ENCODE results near the gene DNAJB13.
A peak's percentile ranks its signal among the peaks of the same experiment; 100 is the strongest.

Gene DNAJB13

DNA sequence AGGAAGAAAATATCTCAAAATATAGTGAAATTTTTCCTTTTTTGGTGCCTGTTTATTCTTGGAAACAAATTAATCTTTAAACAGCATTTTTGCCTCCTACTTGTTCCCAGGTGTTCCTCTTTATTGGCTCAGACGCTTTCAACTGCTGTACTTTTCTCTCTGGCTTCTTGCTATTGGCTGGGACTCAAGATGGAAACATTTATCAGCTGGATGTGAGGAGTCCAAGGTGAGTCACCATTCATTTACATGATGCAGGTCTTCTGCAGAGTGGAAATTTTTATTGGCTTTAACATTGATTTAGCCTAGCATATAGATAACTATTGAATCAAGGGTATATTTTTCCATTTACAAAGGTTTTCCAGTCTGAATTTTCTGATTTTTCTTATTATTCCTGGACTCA is 34.4 kb upstream of the DNAJB13 start (continued):
- no peak for TF ChIP-seq ZNF426 (tag by site-specific recombination; IDR thresholded peaks at IDR 0.05)
- no peak for TF ChIP-seq ZNF350 (tag by site-specific recombination; IDR thresholded peaks at IDR 0.05)

- Histone ChIP-seq H3K36me3 (ENCODE audit: control insufficient read depth in 2 of 2, insufficient read depth in 1 of 2, low read length in 2 of 2) (peaks cover 3 to 54% of the 10 kb centered on the region in 2 experiments; a peak in 2 of 3 replicates), H3K27ac (ENCODE audit: extremely low read depth, low read depth, low read length) (no peak overlapping the region), H3K4me1 (ENCODE audit: control insufficient read depth, insufficient read depth, low read length) (no peaks in the 10 kb centered on the region), H3K4me3 (ENCODE audit: low read depth, low read length) (no peak overlapping the region), H3K9me3 (ENCODE audit: control insufficient read depth, insufficient read depth, low read depth, low read length) (no peaks in the 10 kb centered on the region)
- ChIA-PET POLR2A (no interaction called here), CTCF (no interaction called here)
- TF ChIP-seq EGR2 (tag by site-specific recombination; IDR thresholded peaks at IDR 0.05; ENCODE audit: low read depth), result peak; percentile 16; the same call in 1 of the 2 replicates
- TF ChIP-seq ZXDB (tag by site-specific recombination; IDR thresholded peaks at IDR 0.05), result no peak
- TF ChIP-seq ZFHX2 (tag by site-specific recombination; conservative IDR thresholded peaks at IDR 0.05), result 0 out of 2 replicates have a peak, but pooled peaks have one; percentile 7
Measured at GRCh38 chr11:73921180-73921579, 29.6 kb upstream of the DNAJB13 start.

DNA sequence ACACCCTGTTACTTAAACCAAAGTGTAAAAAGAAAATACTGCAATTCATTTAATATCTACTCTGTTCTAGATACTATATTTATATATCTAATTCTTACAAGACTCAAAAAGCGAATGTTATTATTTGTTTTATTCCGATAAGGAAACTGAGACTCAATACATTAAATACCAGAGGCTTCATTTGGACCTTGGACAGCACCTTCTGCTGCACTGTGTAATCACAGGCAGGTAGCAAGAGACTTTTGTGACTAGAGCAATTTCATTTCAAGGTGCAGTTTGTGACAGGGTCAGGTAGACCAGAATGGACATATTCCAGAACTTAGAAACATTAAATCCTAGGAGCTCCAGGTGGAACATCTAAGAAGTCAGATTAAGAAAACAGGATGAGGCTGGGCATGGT is 21.4 kb upstream of the DNAJB13 start:
- peaks cover 4 to 56% of the 10 kb centered on the region in 2 experiments; a peak in 2 of 3 replicates for H3K36me3 ChIP-seq (ENCODE audit: control insufficient read depth in 2 of 2, insufficient read depth in 1 of 2, low read length in 2 of 2)
- no peaks in the 10 kb centered on the region for H3K9me3 ChIP-seq (ENCODE audit: control insufficient read depth, insufficient read depth, low read depth, low read length)
- H3K4me3 ChIP-seq (ENCODE audit: low read depth, low read length), result no peak overlapping the region
- POLR2A ChIA-PET, result interaction anchor here (0.7 kb wide), 1 partner anchor 141 kb away, joined by 3 read pairs; the partner anchor contains the start of gene MRPL48
- TF ChIP-seq, protein P1, sequence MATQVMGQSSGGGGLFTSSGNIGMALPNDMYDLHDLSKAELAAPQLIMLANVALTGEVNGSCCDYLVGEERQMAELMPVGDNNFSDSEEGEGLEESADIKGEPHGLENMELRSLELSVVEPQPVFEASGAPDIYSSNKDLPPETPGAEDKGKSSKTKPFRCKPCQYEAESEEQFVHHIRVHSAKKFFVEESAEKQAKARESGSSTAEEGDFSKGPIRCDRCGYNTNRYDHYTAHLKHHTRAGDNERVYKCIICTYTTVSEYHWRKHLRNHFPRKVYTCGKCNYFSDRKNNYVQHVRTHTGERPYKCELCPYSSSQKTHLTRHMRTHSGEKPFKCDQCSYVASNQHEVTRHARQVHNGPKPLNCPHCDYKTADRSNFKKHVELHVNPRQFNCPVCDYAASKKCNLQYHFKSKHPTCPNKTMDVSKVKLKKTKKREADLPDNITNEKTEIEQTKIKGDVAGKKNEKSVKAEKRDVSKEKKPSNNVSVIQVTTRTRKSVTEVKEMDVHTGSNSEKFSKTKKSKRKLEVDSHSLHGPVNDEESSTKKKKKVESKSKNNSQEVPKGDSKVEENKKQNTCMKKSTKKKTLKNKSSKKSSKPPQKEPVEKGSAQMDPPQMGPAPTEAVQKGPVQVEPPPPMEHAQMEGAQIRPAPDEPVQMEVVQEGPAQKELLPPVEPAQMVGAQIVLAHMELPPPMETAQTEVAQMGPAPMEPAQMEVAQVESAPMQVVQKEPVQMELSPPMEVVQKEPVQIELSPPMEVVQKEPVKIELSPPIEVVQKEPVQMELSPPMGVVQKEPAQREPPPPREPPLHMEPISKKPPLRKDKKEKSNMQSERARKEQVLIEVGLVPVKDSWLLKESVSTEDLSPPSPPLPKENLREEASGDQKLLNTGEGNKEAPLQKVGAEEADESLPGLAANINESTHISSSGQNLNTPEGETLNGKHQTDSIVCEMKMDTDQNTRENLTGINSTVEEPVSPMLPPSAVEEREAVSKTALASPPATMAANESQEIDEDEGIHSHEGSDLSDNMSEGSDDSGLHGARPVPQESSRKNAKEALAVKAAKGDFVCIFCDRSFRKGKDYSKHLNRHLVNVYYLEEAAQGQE (tag by site-specific recombination; IDR thresholded peaks at IDR 0.05), result peak; percentile 72; the same call in 1 of the 2 replicates
- TF ChIP-seq ZNF560 (tag by site-specific recombination; IDR thresholded peaks at IDR 0.05; ENCODE audit: borderline replicate concordance), result no peak
- H3K4me1 ChIP-seq (ENCODE audit: control insufficient read depth, insufficient read depth, low read length), result no peaks in the 10 kb centered on the region
- H3K27ac ChIP-seq (ENCODE audit: extremely low read depth, low read depth, low read length), result no peak overlapping the region
- CTCF ChIA-PET, result interaction anchor here (1.4 kb wide), 1 partner anchor 168 kb away, joined by 4 read pairs; the partner anchor contains the start of gene RAB6A

DNA sequence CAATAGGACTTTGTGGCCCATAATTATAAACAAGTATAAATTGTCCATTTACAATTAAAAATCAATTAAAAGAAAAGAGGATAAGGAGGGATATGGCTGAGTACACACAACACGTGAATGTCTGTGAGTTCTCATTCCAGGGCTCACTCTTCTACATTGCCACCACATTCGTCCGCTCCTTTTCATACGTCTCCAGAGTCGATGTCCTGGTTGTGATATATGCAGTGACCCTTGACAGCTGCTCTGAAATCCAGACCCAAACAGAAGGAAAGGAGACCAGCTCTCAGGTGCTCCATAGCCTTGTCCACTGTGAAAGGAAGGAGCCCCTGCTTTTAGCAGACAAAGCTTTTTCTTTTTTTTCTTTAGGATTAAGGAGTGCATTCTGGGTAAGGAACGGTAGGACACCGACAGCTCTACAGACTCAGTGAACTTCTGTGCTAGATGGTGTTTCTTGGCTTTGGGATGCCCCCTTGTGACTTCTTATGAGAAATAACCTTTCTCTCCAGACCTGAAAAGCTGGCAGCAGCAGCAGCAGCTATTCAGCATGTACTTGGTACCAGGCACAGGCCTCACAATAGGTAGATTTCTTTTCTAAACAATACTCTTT is 19.7 kb upstream of the DNAJB13 start:
- Histone ChIP-seq H3K4me3 (ENCODE audit: low read depth, low read length) (no peak overlapping the region), H3K9me3 (ENCODE audit: control insufficient read depth, insufficient read depth, low read depth, low read length) (no peaks in the 10 kb centered on the region), H3K4me1 (ENCODE audit: control insufficient read depth, insufficient read depth, low read length) (no peaks in the 10 kb centered on the region), H3K27ac (ENCODE audit: extremely low read depth, low read depth, low read length) (no peak overlapping the region), H3K36me3 (ENCODE audit: control insufficient read depth in 2 of 2, insufficient read depth in 1 of 2, low read length in 2 of 2) (peaks cover 4 to 54% of the 10 kb centered on the region in 2 experiments; a peak in 2 of 3 replicates)
- TF ChIP-seq ZNF76 (tag by site-specific recombination; IDR thresholded peaks at IDR 0.05; ENCODE audit: borderline replicate concordance, low read depth) (peak; percentile 45; the same call in 1 of the 2 replicates), ZNF274 (IDR thresholded peaks at IDR 0.05; ENCODE audit: low read length) (no peak), ZNF274 (tag by site-specific recombination; IDR thresholded peaks at IDR 0.05; ENCODE audit: borderline replicate concordance) (no peak), ZNF133 (tag by site-specific recombination; IDR thresholded peaks at IDR 0.05) (no peak), ZBTB17 (tag by site-specific recombination; IDR thresholded peaks at IDR 0.05) (no peak), ZNF654 (tag by site-specific recombination; IDR thresholded peaks at IDR 0.05; ENCODE audit: low read depth) (peak; percentile 85)
- TF ChIP-seq, protein P1 (tag by site-specific recombination; IDR thresholded peaks at IDR 0.05), result no peak
- POLR2A ChIA-PET, result interaction anchor here (1.4 kb wide), 1 partner anchor 170 kb away, joined by 5 read pairs; the partner anchor contains the start of gene RAB6A
- CTCF ChIA-PET, result interaction anchor here (0.6 to 1.9 kb wide), 16 partner anchors 10 to 1450 kb away, joined by 3 to 18 read pairs (median 4); partner anchors contain the start of gene RAB6A

Data from HEK293 (cell line).